HEK293T (cell line): Measurements from ENCODE around the gene TIMM50.
A peak's percentile ranks its signal among the peaks of the same experiment; 100 is the strongest.

ENCODE experiments used
- CTCF ChIA-PET: fragments of 350-600 bp; formaldehyde crosslinking; extraction: SDS; loops from one replicate; lab custom pipeline; 2021; ENCODE audit warnings: antibody characterized with exemption, inconsistent platforms; lab: Yijun Ruan, JAX
- POLR2A ChIA-PET: fragments of 350-600 bp; formaldehyde crosslinking; extraction: SDS; loops from one replicate; lab custom pipeline; 2020; ENCODE audit warnings: antibody characterized with exemption, inconsistent platforms; lab: Yijun Ruan, JAX
- DNase-seq: peaks from one replicate; pipeline ENCODE4 v3.0.0; 2012; ENCODE audit warnings: mixed read lengths; ENCODE audit errors: extremely low spot score
- ARNT ChIP-seq: fragments of 450-650 bp; IDR thresholded peaks from 2 replicates; pipeline ENCODE4 v1.6.1; 2017; ENCODE audit warnings: mild to moderate bottlenecking
- BHLHE40 ChIP-seq: fragments of 450-650 bp; IDR thresholded peaks from 2 replicates; pipeline ENCODE4 v1.6.1; 2016; ENCODE audit warnings: mild to moderate bottlenecking, moderate library complexity, borderline replicate concordance
- CTBP1 ChIP-seq: fragments of 450-650 bp; IDR thresholded peaks from 2 replicates; pipeline ENCODE4 v1.6.1; 2016; ENCODE audit warnings: borderline replicate concordance
- ELF4 ChIP-seq: fragments of 450-650 bp; IDR thresholded peaks from 2 replicates; pipeline ENCODE4 v1.6.1; 2017; ENCODE audit warnings: antibody characterized with exemption
- FOXA1 ChIP-seq: fragments of 450-650 bp; IDR thresholded peaks from 2 replicates; pipeline ENCODE4 v1.6.1; 2016; ENCODE audit warnings: mild to moderate bottlenecking
- FOXK2 ChIP-seq: fragments of 450-650 bp; IDR thresholded peaks from 2 replicates; pipeline ENCODE4 v1.6.1; 2016; ENCODE audit warnings: mild to moderate bottlenecking
- FOXM1 ChIP-seq: fragments of 450-650 bp; IDR thresholded peaks from 2 replicates; pipeline ENCODE4 v1.6.1; 2017; ENCODE audit warnings: mild to moderate bottlenecking, borderline replicate concordance
- HDGF ChIP-seq: fragments of 450-650 bp; IDR thresholded peaks from 2 replicates; pipeline ENCODE4 v1.6.1; 2017; ENCODE audit warnings: antibody characterized with exemption, borderline replicate concordance
- L3MBTL2 ChIP-seq: fragments of 450-650 bp; conservative IDR thresholded peaks from 2 replicates; pipeline ENCODE4 v1.6.1; 2016; ENCODE audit warnings: mild to moderate bottlenecking
- LEF1 ChIP-seq: fragments of 450-650 bp; IDR thresholded peaks from 2 replicates; pipeline ENCODE4 v1.6.1; 2017; ENCODE audit warnings: mild to moderate bottlenecking, borderline replicate concordance
- NFRKB ChIP-seq: fragments of 450-650 bp; IDR thresholded peaks from 2 replicates; pipeline ENCODE4 v1.6.1; 2016; ENCODE audit warnings: mild to moderate bottlenecking, moderate library complexity
- PKNOX1 ChIP-seq: fragments of 450-650 bp; IDR thresholded peaks from 2 replicates; pipeline ENCODE4 v1.6.1; 2016
- SP1 ChIP-seq: fragments of 450-650 bp; IDR thresholded peaks from 2 replicates; pipeline ENCODE4 v1.6.1; 2017
- SUZ12 ChIP-seq: fragments of 450-650 bp; IDR thresholded peaks from 2 replicates; pipeline ENCODE4 v1.6.1; 2016; ENCODE audit warnings: mild to moderate bottlenecking
- TARDBP ChIP-seq: fragments of 450-650 bp; IDR thresholded peaks from 2 replicates; pipeline ENCODE4 v1.6.1; 2016
- ZNF384 ChIP-seq: fragments of 450-650 bp; IDR thresholded peaks from 2 replicates; pipeline ENCODE4 v1.6.1; 2016

The TIMM50 gene

DNA sequence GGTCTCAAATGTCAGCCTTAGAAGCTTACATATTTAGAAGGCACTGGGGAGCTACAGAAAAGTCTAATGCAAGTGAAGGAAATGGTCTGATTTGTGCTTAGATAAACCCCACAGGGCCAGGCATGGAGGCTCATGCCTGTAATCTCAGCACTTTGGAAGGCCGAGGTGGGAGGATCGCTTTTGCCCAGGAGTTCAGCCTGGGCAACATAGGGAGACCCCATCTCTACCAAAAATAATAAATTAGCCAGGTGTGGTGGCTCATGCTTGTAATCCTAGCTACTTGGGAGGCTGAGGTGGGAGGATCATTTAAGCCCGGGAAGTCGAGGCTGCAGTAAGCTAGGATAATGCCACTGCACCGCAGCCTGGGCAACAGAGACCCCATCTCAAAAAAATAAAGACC, 15.4 kb downstream of the TIMM50 start:
- DNase-seq = no peak
- CTCF ChIA-PET = no interaction called here
- POLR2A ChIA-PET = interaction anchor here (1.2 to 4.8 kb wide), 2 partner anchors 16 to 60 kb away, joined by 5 to 34 read pairs; partner anchors contain the start of genes RPS16 and TIMM50
- TF ChIP-seq LEF1 = no peak
- no peak for TF ChIP-seq PKNOX1
- TF ChIP-seq NFRKB = no peak
- no peak for TF ChIP-seq CTBP1
- no peak for TF ChIP-seq FOXA1
- TF ChIP-seq L3MBTL2 = no peak
- no peak for TF ChIP-seq HDGF
- no peak for TF ChIP-seq FOXK2
- TF ChIP-seq ZNF384 = no peak

DNA sequence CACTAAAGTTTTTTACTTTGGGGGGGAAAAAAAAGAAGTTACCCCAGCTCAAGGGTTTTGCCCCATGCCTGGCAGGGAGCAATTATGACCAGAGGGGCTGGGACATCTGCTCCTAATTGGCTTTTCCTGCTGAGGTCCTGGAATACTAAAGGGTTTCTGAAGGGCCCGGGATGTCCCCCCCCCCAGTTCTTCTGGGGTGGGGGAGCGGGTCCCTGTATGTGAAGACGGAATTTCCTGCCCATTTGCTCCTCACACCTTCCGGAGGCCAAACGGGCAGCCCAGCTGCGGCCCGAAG, 17.0 kb downstream of the TIMM50 start:
- no peak for DNase-seq
- ChIA-PET POLR2A (interaction anchor here (0.9 to 4.8 kb wide), 7 partner anchors 17 to 62 kb away, joined by 4 to 34 read pairs (median 5); partner anchors contain the start of genes EID2B, RPS16 and TIMM50), CTCF (interaction anchor here (0.6 to 1.4 kb wide), 6 partner anchors 10 to 270 kb away, joined by 3 to 9 read pairs (median 4); no protein-coding TSS in a partner anchor)
- no peak for TF ChIP-seq FOXA1
- no peak for TF ChIP-seq HDGF
- no peak for TF ChIP-seq ARNT
- no peak for TF ChIP-seq SUZ12
- TF ChIP-seq SP1 = no peak
- TF ChIP-seq ZNF384 = no peak
- no peak for TF ChIP-seq L3MBTL2
- TF ChIP-seq FOXM1 = no peak
- no peak for TF ChIP-seq ELF4
- no peak for TF ChIP-seq LEF1
- no peak for TF ChIP-seq FOXK2
- TF ChIP-seq TARDBP = no peak
- no peak for TF ChIP-seq NFRKB
- no peak for TF ChIP-seq CTBP1
- no peak for TF ChIP-seq BHLHE40
- no peak for TF ChIP-seq PKNOX1

- TF ChIP-seq L3MBTL2 (peak; percentile 90), PKNOX1 (peak; percentile 97), TARDBP (no peak)
- ChIA-PET CTCF (interaction anchor here (0.6 to 1.4 kb wide), 6 partner anchors 10 to 269 kb away, joined by 3 to 9 read pairs (median 4); no protein-coding TSS in a partner anchor), POLR2A (interaction anchor here (0.9 to 4.8 kb wide), 7 partner anchors 17 to 63 kb away, joined by 4 to 34 read pairs (median 5); partner anchors contain the start of genes EID2B, RPS16 and TIMM50)
- peak; percentile 64 for DNase-seq
Observed at GRCh38 chr19:39497996-39498797, 17.6 kb downstream of the TIMM50 start.

GRCh38 chr19:39498798-39499642, 18.4 kb downstream of the TIMM50 start, which contains the start of gene DLL3:
Gene DLL3 (plus strand): TSS chr19:39498947. CDS start chr19:39498975, 28 bp downstream.
- DNase-seq = no peak
- ChIA-PET POLR2A (interaction anchor here (1.6 to 4.8 kb wide), 4 partner anchors 18 to 63 kb away, joined by 4 to 34 read pairs (median 8); partner anchors contain the start of genes RPS16 and TIMM50), CTCF (interaction anchor here (0.6 kb wide), 1 partner anchor 14 kb away, joined by 8 read pairs; no protein-coding TSS in a partner anchor)
- TF ChIP-seq SUZ12 = no peak
- TF ChIP-seq TARDBP = no peak
- TF ChIP-seq FOXM1 = no peak
- no peak for TF ChIP-seq PKNOX1
- no peak for TF ChIP-seq LEF1
- TF ChIP-seq HDGF = no peak
- no peak for TF ChIP-seq FOXA1
- no peak for TF ChIP-seq ARNT
- no peak for TF ChIP-seq CTBP1
- no peak for TF ChIP-seq NFRKB
- no peak for TF ChIP-seq SP1
- no peak for TF ChIP-seq ELF4
- TF ChIP-seq ZNF384 = no peak
- no peak for TF ChIP-seq L3MBTL2
- TF ChIP-seq FOXK2 = no peak

- CTCF ChIA-PET = interaction anchor here (0.9 kb wide), 1 partner anchor 59 kb away, joined by 3 read pairs; no protein-coding TSS in a partner anchor
- POLR2A ChIA-PET = interaction anchor here (1.5 to 4.8 kb wide), 2 partner anchors 64 kb away, joined by 8 to 34 read pairs; partner anchors contain the start of gene RPS16
- TF ChIP-seq FOXA1 = no peak
- no peak for TF ChIP-seq FOXM1
- TF ChIP-seq ELF4 = no peak
- no peak for TF ChIP-seq BHLHE40
- TF ChIP-seq CTBP1 = no peak
- no peak for TF ChIP-seq LEF1
- no peak for DNase-seq
Observed at GRCh38 chr19:39499932-39500331, 19.3 kb downstream of the TIMM50 start.
